Osteocyte (in vitro differentiated cells): ENCODE measurements around the gene IFIT2. TPM values are rescaled to one million over a fixed set of nuclear protein-coding genes. Genes with fewer than 3 reads are reported as not detected.

Experiments used
- DNase-seq: peaks from one replicate; pipeline ENCODE4 v3.0.0; 2021; ENCODE audit warnings: mixed read lengths; ENCODE audit not compliant: unreplicated experiment; ENCODE audit errors: extremely low spot score
- H3K27ac Mint-ChIP-seq: one replicate; pipeline ENCODE4 v1.8.0; 2021; ENCODE audit warnings: mild to moderate bottlenecking, mixed read lengths; ENCODE audit not compliant: unreplicated experiment
- H3K27me3 Mint-ChIP-seq: one replicate; pipeline ENCODE4 v1.8.0; 2021; ENCODE audit warnings: mixed read lengths; ENCODE audit not compliant: unreplicated experiment
- H3K36me3 Mint-ChIP-seq: one replicate; pipeline ENCODE4 v1.8.0; 2021; ENCODE audit warnings: mixed read lengths; ENCODE audit not compliant: unreplicated experiment
- H3K4me1 Mint-ChIP-seq: one replicate; pipeline ENCODE4 v1.8.0; 2021; ENCODE audit warnings: mixed read lengths; ENCODE audit not compliant: unreplicated experiment
- H3K4me3 Mint-ChIP-seq: one replicate; pipeline ENCODE4 v1.8.0; 2021; ENCODE audit warnings: mild to moderate bottlenecking, moderate library complexity, mixed read lengths; ENCODE audit not compliant: unreplicated experiment
- H3K9me3 Mint-ChIP-seq: one replicate; pipeline ENCODE4 v1.8.0; 2021; ENCODE audit warnings: mixed read lengths; ENCODE audit not compliant: unreplicated experiment
- CTCF ChIP-seq: fragments of 200-600 bp; sonication (generic); IDR thresholded peaks from 2 replicates; pipeline ENCODE4 v1.5.0; 2021; ENCODE audit warnings: antibody characterized with exemption, mild to moderate bottlenecking, moderate library complexity
- total RNA-seq: library from RNA; stranded (reverse); gene quantifications from 2 replicates; pipeline ENCODE4 v1.2.1, GENCODE V29; 2021

The IFIT2 gene
- total RNA-seq, 1 donor from 2014 or later, result 8.8 TPM

- peaks cover 4% of the 10 kb centered on the region for H3K9me3 Mint-ChIP-seq
- no peak overlapping the region for H3K27ac Mint-ChIP-seq
- H3K36me3 Mint-ChIP-seq, result peaks cover 5% of the 10 kb centered on the region
- no peak overlapping the region for H3K4me3 Mint-ChIP-seq
- DNase-seq, result no peak
- H3K4me1 Mint-ChIP-seq, result peaks cover 17% of the 10 kb centered on the region
- no peak for TF ChIP-seq CTCF
- H3K27me3 Mint-ChIP-seq, result no peaks in the 10 kb centered on the region
Observed at GRCh38 chr10:89357975-89358374, 56.1 kb downstream of the IFIT2 start.

Other genes starting within 250 kb of the IFIT2 start
- not detected in 2 replicates for gene CH25H, start 94.7 kb upstream of the IFIT2 start, total RNA-seq
- gene LIPA, start 50.3 kb upstream of the IFIT2 start, total RNA-seq, result 36.9 and 42.2 TPM in 2 replicates
- 19.9 and 22.7 TPM in 2 replicates for gene IFIT3, start 26.0 kb downstream of the IFIT2 start, total RNA-seq
- not detected in 2 replicates for gene IFIT1B, start 76.0 kb downstream of the IFIT2 start, total RNA-seq
- 20.4 and 21.5 TPM in 2 replicates for gene IFIT1, start 90.6 kb downstream of the IFIT2 start, total RNA-seq
- gene IFIT5, start 112.5 kb downstream of the IFIT2 start, total RNA-seq, result 22.5 and 22.7 TPM in 2 replicates
- gene SLC16A12, start 233.5 kb downstream of the IFIT2 start, total RNA-seq, result 7.9 and 8.4 TPM in 2 replicates